Measurements from ENCODE around the gene CREB3. TPM values are rescaled to one million over a fixed set of nuclear protein-coding genes. Genes with fewer than 3 reads are reported as not detected.

Gene CREB3
- total and polyA plus RNA-seq, 4 donors: 9.2 to 21.4 (median 18.1) TPM

- Histone ChIP-seq H3K9ac (ENCODE audit: low read depth in 1 of 2, low read length in 2 of 2) (no peak overlapping the region), H3K27ac (ENCODE audit: low read depth in 1 of 2, low read length in 2 of 2) (peak overlapping the region in 1 of 2 donors; percentile 98), H3K27me3 (ENCODE audit: control insufficient read depth in 4 of 4, insufficient read depth in 4 of 4, low read length in 3 of 4) (no peaks in the 10 kb centered on the region), H3K9me3 (ENCODE audit: control insufficient read depth in 4 of 4, low read length in 3 of 4) (no peaks in the 10 kb centered on the region), H3K36me3 (ENCODE audit: control insufficient read depth in 4 of 4, insufficient read depth in 3 of 4, low read depth in 1 of 4, low read length in 3 of 4) (peaks cover 3 to 11% (median 8%) of the 10 kb centered on the region in 4 donors), H3K4me3 (ENCODE audit: low read depth in 1 of 3, low read length in 3 of 3) (no peak overlapping the region), H3K4me1 (ENCODE audit: control insufficient read depth in 4 of 4, insufficient read depth in 4 of 4, low read length in 3 of 4) (peaks cover 7 to 24% (median 12%) of the 10 kb centered on the region in 4 donors)
- TF ChIP-seq RAD21 (IDR thresholded peaks at IDR 0.05) (no peak), GABPA (IDR thresholded peaks at IDR 0.05 in 1 of 2, conservative IDR thresholded peaks at IDR 0.05 in 1 of 2) (no peak), RXRA (IDR thresholded peaks at IDR 0.05) (no peak), JUND (IDR thresholded peaks at IDR 0.05) (no peak), ATF3 (IDR thresholded peaks at IDR 0.05) (no peak), NR2F2 (IDR thresholded peaks at IDR 0.05) (no peak), YY1 (IDR thresholded peaks at IDR 0.05) (no peak), FOXA2 (IDR thresholded peaks at IDR 0.05) (no peak), EGR1 (IDR thresholded peaks at IDR 0.05; ENCODE audit: low read depth in 2 of 2) (no peak), HNF4A (conservative IDR thresholded peaks at IDR 0.05) (no peak), TAF1 (conservative IDR thresholded peaks at IDR 0.05) (no peak), FOXA1 (IDR thresholded peaks at IDR 0.05) (no peak)
- TF ChIP-seq, protein P1, sequence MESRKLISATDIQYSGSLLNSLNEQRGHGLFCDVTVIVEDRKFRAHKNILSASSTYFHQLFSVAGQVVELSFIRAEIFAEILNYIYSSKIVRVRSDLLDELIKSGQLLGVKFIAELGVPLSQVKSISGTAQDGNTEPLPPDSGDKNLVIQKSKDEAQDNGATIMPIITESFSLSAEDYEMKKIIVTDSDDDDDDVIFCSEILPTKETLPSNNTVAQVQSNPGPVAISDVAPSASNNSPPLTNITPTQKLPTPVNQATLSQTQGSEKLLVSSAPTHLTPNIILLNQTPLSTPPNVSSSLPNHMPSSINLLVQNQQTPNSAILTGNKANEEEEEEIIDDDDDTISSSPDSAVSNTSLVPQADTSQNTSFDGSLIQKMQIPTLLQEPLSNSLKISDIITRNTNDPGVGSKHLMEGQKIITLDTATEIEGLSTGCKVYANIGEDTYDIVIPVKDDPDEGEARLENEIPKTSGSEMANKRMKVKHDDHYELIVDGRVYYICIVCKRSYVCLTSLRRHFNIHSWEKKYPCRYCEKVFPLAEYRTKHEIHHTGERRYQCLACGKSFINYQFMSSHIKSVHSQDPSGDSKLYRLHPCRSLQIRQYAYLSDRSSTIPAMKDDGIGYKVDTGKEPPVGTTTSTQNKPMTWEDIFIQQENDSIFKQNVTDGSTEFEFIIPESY (IDR thresholded peaks at IDR 0.05): no peak
- TF ChIP-seq, protein P2, sequence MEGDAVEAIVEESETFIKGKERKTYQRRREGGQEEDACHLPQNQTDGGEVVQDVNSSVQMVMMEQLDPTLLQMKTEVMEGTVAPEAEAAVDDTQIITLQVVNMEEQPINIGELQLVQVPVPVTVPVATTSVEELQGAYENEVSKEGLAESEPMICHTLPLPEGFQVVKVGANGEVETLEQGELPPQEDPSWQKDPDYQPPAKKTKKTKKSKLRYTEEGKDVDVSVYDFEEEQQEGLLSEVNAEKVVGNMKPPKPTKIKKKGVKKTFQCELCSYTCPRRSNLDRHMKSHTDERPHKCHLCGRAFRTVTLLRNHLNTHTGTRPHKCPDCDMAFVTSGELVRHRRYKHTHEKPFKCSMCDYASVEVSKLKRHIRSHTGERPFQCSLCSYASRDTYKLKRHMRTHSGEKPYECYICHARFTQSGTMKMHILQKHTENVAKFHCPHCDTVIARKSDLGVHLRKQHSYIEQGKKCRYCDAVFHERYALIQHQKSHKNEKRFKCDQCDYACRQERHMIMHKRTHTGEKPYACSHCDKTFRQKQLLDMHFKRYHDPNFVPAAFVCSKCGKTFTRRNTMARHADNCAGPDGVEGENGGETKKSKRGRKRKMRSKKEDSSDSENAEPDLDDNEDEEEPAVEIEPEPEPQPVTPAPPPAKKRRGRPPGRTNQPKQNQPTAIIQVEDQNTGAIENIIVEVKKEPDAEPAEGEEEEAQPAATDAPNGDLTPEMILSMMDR (IDR thresholded peaks at IDR 0.05; ENCODE audit: low read depth, low read length, missing input control): no peak
- no peak for DNase-seq (ENCODE audit: low spot score)
- WGBS: 57% methylated on average over 3 of the region's 3 CpGs
Measured at GRCh38 chr9:35758475-35759050, 26.1 kb downstream of the CREB3 start.

DNA sequence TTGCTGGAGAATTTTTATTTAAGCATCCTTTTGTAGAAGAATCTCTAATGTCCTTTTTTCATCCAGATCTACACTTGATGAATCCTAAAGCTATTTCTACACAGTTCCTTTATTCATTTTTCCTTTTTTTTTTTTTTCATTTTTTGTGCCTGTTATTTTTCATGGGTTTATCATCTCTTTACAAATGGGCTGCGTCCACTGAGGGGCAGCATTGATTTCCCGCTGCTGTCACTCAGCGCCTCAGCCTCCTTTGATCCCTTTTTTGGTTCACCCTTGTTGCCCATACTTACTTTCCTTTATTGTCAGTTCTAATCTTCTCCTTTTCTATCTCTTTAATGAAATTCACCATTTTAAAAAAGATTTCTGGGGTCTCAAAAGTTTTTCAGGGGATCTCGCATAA lies 27.3 kb downstream of the CREB3 start:
- no peaks in the 10 kb centered on the region for H3K9me3 ChIP-seq (ENCODE audit: control insufficient read depth in 4 of 4, low read length in 3 of 4)
- no peak overlapping the region for H3K4me3 ChIP-seq (ENCODE audit: low read depth in 1 of 3, low read length in 3 of 3)
- H3K4me1 ChIP-seq (ENCODE audit: control insufficient read depth in 4 of 4, insufficient read depth in 4 of 4, low read length in 3 of 4): peaks cover 7 to 22% (median 12%) of the 10 kb centered on the region in 4 donors
- no peak for DNase-seq (ENCODE audit: low spot score)
- H3K27ac ChIP-seq (ENCODE audit: low read depth in 1 of 2, low read length in 2 of 2): no peak overlapping the region
- WGBS: 96% methylated on average over 4 of the region's 4 CpGs
- H3K27me3 ChIP-seq (ENCODE audit: control insufficient read depth in 4 of 4, insufficient read depth in 4 of 4, low read length in 3 of 4): no peaks in the 10 kb centered on the region
- peaks cover 0 to under 1% (median 0%) of the 10 kb centered on the region in 4 donors for H3K36me3 ChIP-seq (ENCODE audit: control insufficient read depth in 4 of 4, insufficient read depth in 3 of 4, low read depth in 1 of 4, low read length in 3 of 4)
- no peak for TF ChIP-seq RXRA (IDR thresholded peaks at IDR 0.05)
- no peak for TF ChIP-seq HNF4A (conservative IDR thresholded peaks at IDR 0.05)
- TF ChIP-seq JUND (IDR thresholded peaks at IDR 0.05): no peak
- no peak for TF ChIP-seq HNF4G (IDR thresholded peaks at IDR 0.05)
- TF ChIP-seq SP1 (IDR thresholded peaks at IDR 0.05): no peak
- TF ChIP-seq, protein P3, sequence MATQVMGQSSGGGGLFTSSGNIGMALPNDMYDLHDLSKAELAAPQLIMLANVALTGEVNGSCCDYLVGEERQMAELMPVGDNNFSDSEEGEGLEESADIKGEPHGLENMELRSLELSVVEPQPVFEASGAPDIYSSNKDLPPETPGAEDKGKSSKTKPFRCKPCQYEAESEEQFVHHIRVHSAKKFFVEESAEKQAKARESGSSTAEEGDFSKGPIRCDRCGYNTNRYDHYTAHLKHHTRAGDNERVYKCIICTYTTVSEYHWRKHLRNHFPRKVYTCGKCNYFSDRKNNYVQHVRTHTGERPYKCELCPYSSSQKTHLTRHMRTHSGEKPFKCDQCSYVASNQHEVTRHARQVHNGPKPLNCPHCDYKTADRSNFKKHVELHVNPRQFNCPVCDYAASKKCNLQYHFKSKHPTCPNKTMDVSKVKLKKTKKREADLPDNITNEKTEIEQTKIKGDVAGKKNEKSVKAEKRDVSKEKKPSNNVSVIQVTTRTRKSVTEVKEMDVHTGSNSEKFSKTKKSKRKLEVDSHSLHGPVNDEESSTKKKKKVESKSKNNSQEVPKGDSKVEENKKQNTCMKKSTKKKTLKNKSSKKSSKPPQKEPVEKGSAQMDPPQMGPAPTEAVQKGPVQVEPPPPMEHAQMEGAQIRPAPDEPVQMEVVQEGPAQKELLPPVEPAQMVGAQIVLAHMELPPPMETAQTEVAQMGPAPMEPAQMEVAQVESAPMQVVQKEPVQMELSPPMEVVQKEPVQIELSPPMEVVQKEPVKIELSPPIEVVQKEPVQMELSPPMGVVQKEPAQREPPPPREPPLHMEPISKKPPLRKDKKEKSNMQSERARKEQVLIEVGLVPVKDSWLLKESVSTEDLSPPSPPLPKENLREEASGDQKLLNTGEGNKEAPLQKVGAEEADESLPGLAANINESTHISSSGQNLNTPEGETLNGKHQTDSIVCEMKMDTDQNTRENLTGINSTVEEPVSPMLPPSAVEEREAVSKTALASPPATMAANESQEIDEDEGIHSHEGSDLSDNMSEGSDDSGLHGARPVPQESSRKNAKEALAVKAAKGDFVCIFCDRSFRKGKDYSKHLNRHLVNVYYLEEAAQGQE (IDR thresholded peaks at IDR 0.05): no peak
- TF ChIP-seq, protein P4, sequence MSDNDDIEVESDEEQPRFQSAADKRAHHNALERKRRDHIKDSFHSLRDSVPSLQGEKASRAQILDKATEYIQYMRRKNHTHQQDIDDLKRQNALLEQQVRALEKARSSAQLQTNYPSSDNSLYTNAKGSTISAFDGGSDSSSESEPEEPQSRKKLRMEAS (IDR thresholded peaks at IDR 0.05): no peak
- TF ChIP-seq RAD21 (IDR thresholded peaks at IDR 0.05): no peak
- TF ChIP-seq, protein P2 (IDR thresholded peaks at IDR 0.05; ENCODE audit: low read depth, low read length, missing input control): no peak
- no peak for TF ChIP-seq FOXA2 (IDR thresholded peaks at IDR 0.05)
- TF ChIP-seq, protein P1 (IDR thresholded peaks at IDR 0.05): no peak
- TF ChIP-seq NR2F2 (IDR thresholded peaks at IDR 0.05): no peak
- TF ChIP-seq ATF3 (IDR thresholded peaks at IDR 0.05): no peak
- H3K9ac ChIP-seq (ENCODE audit: low read depth in 1 of 2, low read length in 2 of 2): no peak overlapping the region

Measured in liver (tissue), 9 donors.